ENCODE measurements around the gene GGNBP2. TPM values are rescaled to one million over a fixed set of nuclear protein-coding genes. Genes with fewer than 3 reads are reported as not detected.

The GGNBP2 gene
- total RNA-seq, 5 donors from 2014 or later (not counting 1 experiment from before 2014, with no cell fraction given), result 105 to 190 (median 111) TPM

- Histone ChIP-seq H3K36me3 (ENCODE audit: control insufficient read depth in 2 of 2, extremely low read depth in 1 of 2, insufficient read depth in 1 of 2, low read length in 1 of 2) (peaks cover 0 to 37% of the 10 kb centered on the region in 2 donors), H3K27ac (ENCODE audit: low read length) (no peak overlapping the region), H3K27me3 (replicated peaks in 1 of 2; ENCODE audit: control insufficient read depth in 2 of 2, extremely low read depth in 1 of 2, insufficient read depth in 2 of 2, low read length in 1 of 2) (peaks cover 0 to 14% of the 10 kb centered on the region in 2 experiments), H3K4me1 (ENCODE audit: control insufficient read depth in 1 of 2, extremely low read depth in 1 of 2, insufficient read depth in 2 of 2, low read length in 2 of 2) (peaks cover 2 to 21% of the 10 kb centered on the region in 2 experiments), H3K4me3 (ENCODE audit: control insufficient read depth in 1 of 2, extremely low read depth in 1 of 2, low read length in 1 of 2) (no peak overlapping the region), H3K9me3 (no peaks in the 10 kb centered on the region)
- ChIA-PET POLR2A (no interaction called here), CTCF (no interaction called here)
- peak overlapping the region in 2 of 3 donors; percentile 21 to 49 for H3K4me3 Mint-ChIP-seq
- peaks cover 13% of the 10 kb centered on the region for H3K36me3 Mint-ChIP-seq
- no peaks in the 10 kb centered on the region for H3K27me3 Mint-ChIP-seq
- ATAC-seq (replicated peaks in 1 of 4) (no peak), DNase-seq (peak in 2 of 35 experiments; percentile 12 to 20)
- H3K27ac Mint-ChIP-seq, result peak overlapping the region; percentile 23 to 50
- 29% methylated on average over 1 of the region's 2 CpGs for WGBS (ENCODE audit: insufficient coverage)
- peaks cover 21 to 31% (median 23%) of the 10 kb centered on the region in 3 donors for H3K4me1 Mint-ChIP-seq
- no peaks in the 10 kb centered on the region for H3K9me3 Mint-ChIP-seq
Measured at GRCh38 chr17:36590082-36590481, 45.4 kb downstream of the GGNBP2 start.

DNA sequence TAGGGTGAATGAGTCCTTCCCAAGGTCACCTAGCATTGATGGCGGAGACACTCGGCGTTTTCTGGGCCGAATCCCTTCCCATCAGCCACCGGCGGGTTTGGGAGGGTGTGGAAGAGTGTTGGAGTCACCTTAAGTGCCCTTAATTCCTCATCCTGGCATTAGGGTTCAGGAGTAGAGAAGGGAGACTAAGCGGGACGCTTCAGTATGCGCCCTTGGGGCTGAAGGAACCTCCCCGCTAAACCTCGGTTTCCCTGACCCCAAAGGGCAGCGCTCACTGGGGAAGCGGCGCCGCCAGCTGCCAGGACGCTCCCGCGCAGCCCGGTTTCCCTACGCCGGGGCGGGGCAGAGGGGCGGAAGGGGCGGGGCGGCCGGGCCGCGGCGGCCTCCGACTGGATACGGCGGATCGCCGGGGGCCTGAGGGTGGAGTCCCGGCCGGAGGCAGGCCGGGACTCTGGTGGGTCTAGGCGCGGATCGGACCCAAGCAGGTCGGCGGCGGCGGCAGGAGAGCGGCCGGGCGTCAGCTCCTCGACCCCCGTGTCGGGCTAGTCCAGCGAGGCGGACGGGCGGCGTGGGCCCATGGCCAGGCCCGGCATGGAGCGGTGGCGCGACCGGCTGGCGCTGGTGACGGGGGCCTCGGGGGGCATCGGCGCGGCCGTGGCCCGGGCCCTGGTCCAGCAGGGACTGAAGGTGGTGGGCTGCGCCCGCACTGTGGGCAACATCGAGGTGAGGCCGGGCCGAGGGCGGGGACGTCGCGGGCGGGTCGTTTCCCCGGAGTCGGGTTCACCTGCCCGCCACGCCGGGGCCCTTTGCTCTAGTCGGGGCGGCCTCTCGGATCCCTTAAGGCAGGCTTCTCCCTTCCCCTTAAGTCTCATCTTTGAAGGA lies 47.0 kb downstream of the GGNBP2 start, which contains the start of gene DHRS11:
DHRS11 (plus strand) TSS at position 446 of the 882 bp plus-strand sequence; CDS start at position 577, 131 bp downstream.
- H3K36me3 ChIP-seq (ENCODE audit: control insufficient read depth in 2 of 2, extremely low read depth in 1 of 2, insufficient read depth in 1 of 2, low read length in 1 of 2), result peaks cover 0 to 24% of the 10 kb centered on the region in 2 donors
- peaks cover 2 to 21% of the 10 kb centered on the region in 2 experiments for H3K4me1 ChIP-seq (ENCODE audit: control insufficient read depth in 1 of 2, extremely low read depth in 1 of 2, insufficient read depth in 2 of 2, low read length in 2 of 2)
- H3K27me3 ChIP-seq (replicated peaks in 1 of 2; ENCODE audit: control insufficient read depth in 2 of 2, extremely low read depth in 1 of 2, insufficient read depth in 2 of 2, low read length in 1 of 2), result peaks cover 0 to 14% of the 10 kb centered on the region in 2 experiments
- H3K4me1 Mint-ChIP-seq, result peaks cover 23 to 31% (median 24%) of the 10 kb centered on the region in 3 donors
- H3K4me3 ChIP-seq (ENCODE audit: control insufficient read depth in 1 of 2, extremely low read depth in 1 of 2, low read length in 1 of 2), result peak within 1 kb of the TSS; percentile 49 to 53
- CTCF ChIA-PET, result interaction anchor here in 1 of 2 donors (1.4 kb wide), 1 partner anchor 10 kb away, joined by 7 read pairs; the partner anchor contains the start of gene MRM1
- no peaks in the 10 kb centered on the region for H3K9me3 ChIP-seq
- H3K27ac Mint-ChIP-seq, result peak within 1 kb of the TSS; percentile 76 to 86
- H3K27ac ChIP-seq (ENCODE audit: low read length), result peak within 1 kb of the TSS; percentile 63
- no peaks in the 10 kb centered on the region for H3K27me3 Mint-ChIP-seq
- DNase-seq (peak; percentile 38 to 79 (median 60)), ATAC-seq (replicated peaks in 1 of 4) (peak; percentile 92 to 96 (median 95))
- H3K9me3 Mint-ChIP-seq, result no peaks in the 10 kb centered on the region
- POLR2A ChIA-PET, result no interaction called here
- 4% methylated on average over 84 of the region's 87 CpGs for WGBS (ENCODE audit: insufficient coverage)
- peak within 1 kb of the TSS; percentile 65 to 80 (median 79) for H3K4me3 Mint-ChIP-seq
- H3K36me3 Mint-ChIP-seq, result peaks cover 6% of the 10 kb centered on the region

- Mint-ChIP-seq H3K27ac (no peak overlapping the region), H3K9me3 (no peaks in the 10 kb centered on the region), H3K36me3 (peaks cover 6% of the 10 kb centered on the region), H3K4me1 (peaks cover 23 to 31% (median 24%) of the 10 kb centered on the region in 3 donors), H3K4me3 (peak overlapping the region; percentile 65 to 80 (median 79)), H3K27me3 (no peaks in the 10 kb centered on the region)
- ATAC-seq (replicated peaks in 1 of 4) (no peak), DNase-seq (peak in 1 of 35 experiments; percentile 24)
- peaks cover 0 to 14% of the 10 kb centered on the region in 2 experiments for H3K27me3 ChIP-seq (replicated peaks in 1 of 2; ENCODE audit: control insufficient read depth in 2 of 2, extremely low read depth in 1 of 2, insufficient read depth in 2 of 2, low read length in 1 of 2)
- POLR2A ChIA-PET, result interaction anchor here in 1 of 2 donors (0.6 kb wide), 1 partner anchor 28 kb away, joined by 4 read pairs; no protein-coding TSS in a partner anchor
- H3K4me3 ChIP-seq (ENCODE audit: control insufficient read depth in 1 of 2, extremely low read depth in 1 of 2, low read length in 1 of 2), result peak overlapping the region; percentile 42 to 53
- no peak overlapping the region for H3K27ac ChIP-seq (ENCODE audit: low read length)
- no peaks in the 10 kb centered on the region for H3K9me3 ChIP-seq
- peaks cover 0 to 18% of the 10 kb centered on the region in 2 donors for H3K36me3 ChIP-seq (ENCODE audit: control insufficient read depth in 2 of 2, extremely low read depth in 1 of 2, insufficient read depth in 1 of 2, low read length in 1 of 2)
- 0% methylated on average over 2 of the region's 20 CpGs for WGBS (ENCODE audit: insufficient coverage)
- peaks cover 2 to 21% of the 10 kb centered on the region in 2 experiments for H3K4me1 ChIP-seq (ENCODE audit: control insufficient read depth in 1 of 2, extremely low read depth in 1 of 2, insufficient read depth in 2 of 2, low read length in 2 of 2)
- CTCF ChIA-PET, result interaction anchor here in 1 of 2 donors (1.4 kb wide), 1 partner anchor 9 kb away, joined by 7 read pairs; the partner anchor contains the start of gene MRM1
Measured at GRCh38 chr17:36592316-36592715, 47.6 kb downstream of the GGNBP2 start.

DNA sequence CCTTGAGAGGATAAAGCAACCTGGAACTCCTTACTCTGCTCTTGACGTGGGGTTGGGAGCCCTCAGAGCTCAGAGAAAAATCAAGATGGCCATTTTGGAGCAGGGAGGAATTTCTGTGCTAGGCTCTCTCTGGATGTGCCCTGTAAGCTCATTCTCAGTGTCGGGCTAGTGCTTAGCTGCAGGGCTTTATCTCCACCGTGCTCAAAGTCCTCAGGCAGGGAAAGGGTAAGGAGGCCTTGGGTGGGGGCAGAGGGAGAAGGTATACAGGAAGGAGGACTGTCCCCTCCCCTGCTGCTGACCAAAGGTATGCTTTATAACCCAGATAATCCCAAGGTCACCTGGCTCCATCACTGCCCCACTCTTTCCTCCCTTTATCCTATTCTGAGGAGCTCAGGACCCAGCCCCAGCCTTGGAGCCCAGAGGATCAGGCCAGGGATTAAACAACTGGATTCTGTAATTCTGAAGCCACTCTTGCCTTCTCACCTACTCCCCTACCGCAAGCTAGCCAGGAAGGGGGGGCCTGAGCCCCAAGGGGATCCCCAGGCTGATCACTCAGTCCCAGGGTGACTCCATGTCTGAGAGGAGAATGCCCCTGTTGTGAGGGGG lies 48.1 kb downstream of the GGNBP2 start:
- H3K27me3 ChIP-seq (replicated peaks in 1 of 2; ENCODE audit: control insufficient read depth in 2 of 2, extremely low read depth in 1 of 2, insufficient read depth in 2 of 2, low read length in 1 of 2), result peaks cover 0 to 14% of the 10 kb centered on the region in 2 experiments
- 92% methylated on average over 2 of the region's 4 CpGs for WGBS (ENCODE audit: insufficient coverage)
- no peak overlapping the region for H3K27ac ChIP-seq (ENCODE audit: low read length)
- ATAC-seq (replicated peaks in 1 of 4) (no peak), DNase-seq (peak in 2 of 35 experiments; percentile 18 to 22)
- H3K27me3 Mint-ChIP-seq, result no peaks in the 10 kb centered on the region
- H3K36me3 ChIP-seq (ENCODE audit: control insufficient read depth in 2 of 2, extremely low read depth in 1 of 2, insufficient read depth in 1 of 2, low read length in 1 of 2), result peaks cover 0 to 13% of the 10 kb centered on the region in 2 donors
- H3K4me1 ChIP-seq (ENCODE audit: control insufficient read depth in 1 of 2, extremely low read depth in 1 of 2, insufficient read depth in 2 of 2, low read length in 2 of 2), result peaks cover 2 to 21% of the 10 kb centered on the region in 2 experiments
- peak overlapping the region; percentile 42 to 53 for H3K4me3 ChIP-seq (ENCODE audit: control insufficient read depth in 1 of 2, extremely low read depth in 1 of 2, low read length in 1 of 2)
- peaks cover 5% of the 10 kb centered on the region for H3K36me3 Mint-ChIP-seq
- POLR2A ChIA-PET, result interaction anchor here in 1 of 2 donors (0.6 kb wide), 1 partner anchor 28 kb away, joined by 4 read pairs; no protein-coding TSS in a partner anchor
- H3K9me3 ChIP-seq, result no peaks in the 10 kb centered on the region
- peaks cover 23 to 31% (median 24%) of the 10 kb centered on the region in 3 donors for H3K4me1 Mint-ChIP-seq
- H3K27ac Mint-ChIP-seq, result no peak overlapping the region
- H3K4me3 Mint-ChIP-seq, result peak overlapping the region; percentile 65 to 80 (median 79)
- CTCF ChIA-PET, result interaction anchor here in 1 of 2 donors (1.4 kb wide), 1 partner anchor 8 kb away, joined by 7 read pairs; the partner anchor contains the start of gene MRM1
- no peaks in the 10 kb centered on the region for H3K9me3 Mint-ChIP-seq

DNA sequence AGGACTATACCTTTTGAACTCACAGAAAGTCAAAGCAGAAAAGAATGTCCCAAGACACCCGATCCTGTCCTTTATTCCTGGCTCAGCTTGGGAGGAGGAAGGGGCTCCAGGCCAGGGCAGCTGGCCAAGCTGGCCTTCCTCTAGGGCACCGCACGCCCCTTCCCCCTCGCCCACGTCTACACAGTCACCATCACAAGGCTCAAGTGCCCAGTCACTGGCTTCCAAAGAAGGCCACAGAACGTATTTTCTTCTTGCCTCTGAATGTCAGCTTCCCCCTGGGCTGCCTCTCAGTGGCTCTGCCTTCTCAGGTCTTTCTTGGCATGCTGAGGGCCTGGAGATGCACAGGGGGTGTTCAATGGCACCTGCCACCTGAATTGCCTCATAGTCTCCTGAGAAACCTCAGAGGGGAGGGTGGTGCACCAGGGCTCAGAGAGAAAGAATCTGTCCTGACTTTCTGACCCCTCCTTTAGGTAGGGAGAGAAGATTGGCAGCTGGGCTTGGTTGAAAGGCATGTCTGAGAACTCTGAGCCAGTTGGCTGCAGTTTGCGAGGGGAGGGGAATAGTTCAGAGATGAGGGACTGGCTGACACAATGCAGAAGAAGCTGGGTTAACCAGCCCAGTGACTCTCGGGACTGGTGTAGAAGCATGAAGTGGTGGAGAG lies 49.1 kb downstream of the GGNBP2 start:
- H3K4me3 Mint-ChIP-seq, result peak overlapping the region in 1 of 3 donors; percentile 79

More for the DNA sequence above, 49.1 kb downstream of the GGNBP2 start:
- no peaks in the 10 kb centered on the region for H3K9me3 ChIP-seq
- peaks cover 2 to 21% of the 10 kb centered on the region in 2 experiments for H3K4me1 ChIP-seq (ENCODE audit: control insufficient read depth in 1 of 2, extremely low read depth in 1 of 2, insufficient read depth in 2 of 2, low read length in 2 of 2)
- ChIA-PET CTCF (interaction anchor here in 1 of 2 donors (0.7 kb wide), 1 partner anchor 59 kb away, joined by 3 read pairs; the partner anchor contains the start of genes MYO19 and PIGW), POLR2A (no interaction called here)
- Mint-ChIP-seq H3K36me3 (peaks cover 2% of the 10 kb centered on the region), H3K9me3 (no peaks in the 10 kb centered on the region), H3K27ac (no peak overlapping the region), H3K4me1 (peaks cover 23 to 31% (median 24%) of the 10 kb centered on the region in 3 donors), H3K27me3 (no peaks in the 10 kb centered on the region)
- no peak overlapping the region for H3K27ac ChIP-seq (ENCODE audit: low read length)
- 82% methylated on average over 6 of the region's 8 CpGs for whole genome bisulfite sequencing (ENCODE audit: insufficient coverage)
- no peak overlapping the region for H3K4me3 ChIP-seq (ENCODE audit: control insufficient read depth in 1 of 2, extremely low read depth in 1 of 2, low read length in 1 of 2)
- peak in 1 of 35 experiments; percentile 21 for DNase-seq
- H3K36me3 ChIP-seq (ENCODE audit: control insufficient read depth in 2 of 2, extremely low read depth in 1 of 2, insufficient read depth in 1 of 2, low read length in 1 of 2), result peaks cover 0 to 7% of the 10 kb centered on the region in 2 donors
- peaks cover 0 to 14% of the 10 kb centered on the region in 2 experiments for H3K27me3 ChIP-seq (replicated peaks in 1 of 2; ENCODE audit: control insufficient read depth in 2 of 2, extremely low read depth in 1 of 2, insufficient read depth in 2 of 2, low read length in 1 of 2)
- no peak for ATAC-seq (replicated peaks in 1 of 4)

All from T-cell (primary cell).